HG03175 (cell line): ENCODE results near the gene ARMC12.
"Not testable (repeated sequence)": the region's sequence is repeated elsewhere in the genome, so short reads cannot be mapped to it uniquely, and the experiment has no call there.

ENCODE experiments used
- ATAC-seq: cut with Tn5 transposase; IDR thresholded peaks from one replicate; pipeline ENCODE4 v1.9.1; 2021; ENCODE audit warnings: mild to moderate bottlenecking, moderate library complexity; ENCODE audit not compliant: unreplicated experiment

Gene ARMC12, protein sequence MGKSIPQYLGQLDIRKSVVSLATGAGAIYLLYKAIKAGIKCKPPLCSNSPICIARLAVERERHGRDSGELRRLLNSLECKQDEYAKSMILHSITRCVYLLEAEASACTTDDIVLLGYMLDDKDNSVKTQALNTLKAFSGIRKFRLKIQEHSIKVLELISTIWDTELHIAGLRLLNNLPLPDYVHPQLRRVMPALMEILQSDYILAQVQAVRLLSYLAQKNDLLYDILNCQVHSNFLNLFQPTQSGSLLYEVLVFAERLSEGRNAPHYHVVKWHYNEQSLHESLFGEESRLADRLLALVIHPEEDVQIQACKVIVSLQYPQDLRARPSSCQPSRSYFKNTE

DNA sequence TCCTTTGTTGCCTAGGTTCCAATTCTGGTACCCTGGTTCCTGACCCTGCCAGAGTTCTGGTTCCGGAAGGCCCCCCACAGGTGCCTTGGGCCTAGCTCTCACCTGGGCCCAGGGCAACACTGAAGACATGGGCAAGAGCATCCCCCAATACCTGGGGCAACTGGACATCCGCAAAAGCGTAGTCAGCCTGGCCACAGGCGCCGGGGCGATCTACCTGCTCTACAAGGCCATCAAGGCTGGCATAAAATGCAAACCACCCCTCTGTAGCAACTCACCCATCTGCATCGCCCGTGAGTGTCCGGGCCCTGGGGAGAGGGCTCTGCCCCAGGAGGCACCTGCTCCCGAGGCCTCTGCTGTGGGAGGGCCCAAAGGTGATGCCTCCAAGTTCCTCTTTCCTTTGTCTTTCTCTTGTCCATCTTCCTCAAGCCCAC is at the start of gene ARMC12:
Gene ARMC12 (plus strand): TSS at position 51 of the 431 bp plus-strand sequence. CDS start 77 bp downstream, at position 128.
- no peak for ATAC-seq

DNA sequence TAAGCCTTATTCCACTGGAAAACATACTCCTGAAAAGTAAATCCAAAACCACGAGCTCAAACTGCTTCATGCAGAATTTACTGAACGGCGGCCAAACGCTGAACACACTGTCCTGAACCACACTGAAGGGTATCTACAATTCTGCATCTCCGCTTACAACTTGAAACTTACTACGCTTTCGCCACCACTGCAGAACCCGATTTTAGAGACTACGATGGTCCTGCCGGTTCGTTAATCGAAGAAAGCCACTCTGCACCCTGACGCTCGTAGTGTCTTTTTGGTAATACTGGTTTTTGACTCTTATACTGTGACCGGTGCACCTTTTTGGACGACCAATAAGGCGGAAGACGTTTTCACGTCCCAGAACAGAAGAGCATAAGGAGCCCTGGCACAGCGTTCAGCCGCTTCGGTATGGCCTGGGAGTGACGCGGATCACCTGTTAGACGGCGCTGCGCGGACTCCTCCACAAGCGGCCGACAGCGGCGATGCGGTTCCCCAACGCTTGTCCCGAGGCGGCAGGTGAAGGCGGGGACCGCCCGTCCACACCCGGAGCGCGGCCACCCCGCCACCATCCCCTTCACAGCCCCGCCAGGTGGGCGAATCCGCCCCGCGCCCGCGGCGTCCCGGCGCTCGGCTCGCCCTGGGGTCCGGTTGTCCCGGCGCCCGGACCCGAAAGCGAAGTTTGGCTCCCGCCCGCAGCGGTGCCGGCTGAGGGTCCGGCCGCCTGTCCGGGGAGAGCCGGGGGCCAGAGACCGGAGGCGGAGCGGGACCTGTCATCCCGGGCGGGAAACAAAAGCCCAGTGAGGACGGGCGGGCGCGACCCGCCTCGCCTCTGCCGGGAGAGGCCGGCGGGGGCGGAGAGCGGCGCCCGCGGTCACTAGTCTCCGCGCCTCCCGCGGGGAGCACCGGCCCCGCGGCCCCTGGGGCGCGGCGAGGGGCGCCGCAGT is 48.9 kb upstream of the ARMC12 start:
- peak; percentile 41 for ATAC-seq

DNA sequence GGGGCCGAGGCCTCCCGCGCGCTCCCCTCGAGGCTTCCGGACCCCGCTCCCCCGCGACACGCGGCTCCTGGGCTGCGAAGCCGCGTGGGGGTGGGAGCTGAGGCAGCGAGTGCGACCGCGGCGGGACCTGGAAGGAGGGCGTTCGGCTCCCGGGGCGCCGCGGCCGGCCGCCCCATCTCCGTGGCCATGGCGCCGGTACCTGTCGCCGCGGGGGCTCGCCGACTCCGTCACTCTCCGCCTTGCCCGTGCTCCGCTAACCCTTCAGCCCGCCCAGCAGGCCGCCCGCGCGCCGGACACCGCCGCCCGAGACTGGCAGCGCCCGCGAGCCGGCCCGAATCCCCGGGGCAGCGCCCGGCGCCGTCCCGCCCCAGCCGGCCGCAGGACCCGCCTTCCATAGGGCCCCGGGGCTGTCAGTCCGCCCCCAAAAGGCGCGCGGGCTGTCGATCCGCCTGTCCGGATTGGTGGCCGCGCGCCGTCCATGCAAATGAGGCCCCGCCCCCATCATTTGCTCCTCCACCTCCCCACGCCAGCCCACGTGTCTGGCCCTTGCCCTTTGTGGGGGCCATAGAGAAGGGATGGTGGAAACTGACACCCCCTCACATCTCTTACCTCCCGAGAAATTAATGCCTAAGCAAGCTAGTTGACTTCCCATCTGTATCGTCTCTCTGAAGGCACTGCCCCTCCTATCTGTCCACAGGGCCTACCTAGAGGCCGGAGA is 48.1 kb upstream of the ARMC12 start, which contains the start of gene FKBP5:
Gene FKBP5 (minus strand): TSS at position 311 of the 718 bp plus-strand sequence. CDS start 46,091 bp downstream, outside the sequence.
- peak; percentile 87 for ATAC-seq

DNA sequence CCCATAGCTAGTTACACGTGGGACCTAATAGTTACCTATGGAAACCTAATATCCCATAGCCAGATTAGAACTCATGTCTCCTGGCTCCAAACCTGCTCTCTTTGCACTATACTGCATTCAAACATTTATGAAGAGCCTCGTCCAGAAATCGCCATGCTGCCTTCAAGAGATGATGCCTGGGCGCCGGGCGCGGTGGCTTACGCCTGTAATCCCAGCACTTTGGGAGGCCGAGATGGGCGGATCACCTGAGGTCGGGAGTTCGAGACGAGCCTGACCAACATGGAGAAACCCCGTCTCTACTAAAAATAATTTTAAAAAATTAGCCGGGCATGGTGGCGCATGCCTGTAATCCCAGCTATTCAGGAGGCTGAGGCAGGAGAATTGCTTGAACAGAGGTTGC is 46.8 kb upstream of the ARMC12 start:
- not testable (repeated sequence) for ATAC-seq

DNA sequence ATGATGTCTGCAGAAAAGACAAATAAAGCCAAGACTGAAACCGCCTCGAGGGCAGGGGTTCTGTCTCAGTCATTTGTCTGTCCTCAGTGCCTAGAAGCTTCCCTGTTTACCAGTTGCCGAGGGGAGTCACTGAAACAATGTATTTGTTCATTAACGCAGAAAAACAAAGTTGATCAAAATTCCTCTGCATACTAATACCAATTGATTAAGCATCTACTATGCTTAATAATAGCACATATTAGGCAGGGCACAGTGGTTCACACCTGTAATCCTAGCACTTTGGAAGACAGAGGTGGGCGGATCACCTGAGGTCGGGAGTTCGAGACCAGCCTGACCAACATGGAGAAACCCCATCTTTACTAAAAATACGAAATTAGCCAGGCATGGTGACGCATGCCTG is 46.3 kb upstream of the ARMC12 start:
- no peak for ATAC-seq

DNA sequence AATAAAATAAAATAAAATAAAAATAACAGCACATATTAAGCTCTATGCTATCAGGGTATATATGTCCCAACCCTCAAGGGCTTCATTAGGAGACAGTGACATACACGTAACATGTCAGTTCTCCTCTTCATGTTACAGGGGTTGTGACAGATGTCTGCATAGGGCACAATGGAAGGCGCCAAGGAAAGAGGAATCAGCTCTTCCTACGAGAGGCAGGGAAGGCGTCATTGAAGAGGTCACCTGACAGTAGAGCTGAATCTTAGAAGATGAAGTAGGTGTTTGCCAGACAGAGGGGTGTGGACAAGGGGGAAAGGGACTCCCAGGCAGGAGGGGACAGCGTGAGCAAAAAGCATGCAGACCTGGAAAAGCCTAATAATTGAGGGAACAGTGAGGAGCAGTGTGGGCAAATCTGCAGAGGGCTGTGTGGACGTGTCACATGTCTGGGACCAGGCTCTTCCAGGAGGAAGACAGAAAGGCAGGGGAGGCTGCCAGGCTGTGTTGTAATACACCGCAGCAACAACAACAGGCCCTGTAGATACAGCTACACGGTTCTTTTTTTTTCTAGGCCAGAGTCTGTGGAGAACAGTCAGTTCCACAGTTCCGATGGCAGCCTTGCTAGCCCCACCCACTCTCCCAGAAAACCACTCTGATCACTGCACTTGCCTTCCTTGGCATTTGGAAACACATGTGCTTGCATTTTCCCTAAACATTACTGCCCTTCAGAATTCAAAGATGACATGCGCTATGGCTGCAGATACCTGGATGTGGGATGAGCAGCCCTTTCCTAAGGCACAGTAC is 45.6 kb upstream of the ARMC12 start:
- no peak for ATAC-seq

DNA sequence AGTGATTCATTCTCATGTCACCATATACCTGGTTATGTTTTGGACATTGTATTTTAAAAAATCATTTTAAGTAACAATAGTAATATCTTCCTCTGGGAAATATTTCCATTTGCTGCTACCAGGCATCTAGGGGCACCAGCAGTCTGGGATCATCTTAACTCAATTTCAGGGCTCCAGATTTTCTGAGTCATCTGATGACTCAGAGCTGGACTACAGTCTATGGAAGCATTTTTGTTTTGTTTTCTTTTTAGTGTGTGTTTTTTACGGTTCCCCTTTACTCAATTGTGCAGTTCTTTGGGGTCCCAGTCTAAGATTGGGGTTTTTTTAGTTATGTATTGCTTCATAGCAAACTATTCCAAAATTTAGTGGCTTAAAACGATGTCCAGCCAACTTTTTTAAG is 42.4 kb upstream of the ARMC12 start:
- ATAC-seq, result no peak

DNA sequence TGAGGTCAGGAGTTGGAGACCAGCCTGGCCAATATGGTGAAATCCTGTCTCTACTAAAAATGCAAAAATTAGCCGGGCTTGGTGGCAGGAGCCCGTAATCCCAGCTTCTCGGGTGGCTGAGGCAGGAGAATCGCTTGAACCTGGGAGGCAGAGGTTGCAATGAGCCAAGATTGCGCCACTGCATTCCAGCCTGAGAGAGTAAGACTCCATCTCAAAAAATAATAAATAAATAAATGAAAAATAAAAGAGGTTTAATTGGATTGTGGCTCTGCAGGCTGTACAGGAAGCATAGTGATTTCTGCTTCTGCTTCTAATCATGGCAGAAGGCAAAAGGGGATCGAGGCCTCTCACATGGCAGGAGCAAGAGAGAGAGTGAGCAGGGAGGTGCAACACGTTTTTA is 38.4 kb upstream of the ARMC12 start:
- ATAC-seq, result not testable (repeated sequence)

DNA sequence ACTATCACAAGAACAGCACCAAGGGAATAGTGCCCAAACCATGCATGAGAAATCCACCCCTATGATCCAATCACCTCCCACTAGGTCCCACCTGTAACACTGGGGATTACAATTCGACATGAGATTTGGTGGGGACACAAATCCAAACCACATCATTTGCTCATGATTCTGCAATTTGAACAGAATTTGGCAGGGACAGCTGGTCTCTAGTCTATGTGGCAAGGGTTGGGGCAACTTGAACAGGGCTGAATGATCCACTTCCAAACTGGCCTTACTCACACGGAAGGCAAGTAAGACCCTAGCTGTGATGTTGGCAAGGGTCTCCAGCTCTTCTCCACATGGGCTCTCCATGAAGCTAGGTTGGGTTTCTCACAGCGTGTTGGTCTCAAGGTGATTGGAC is 38.0 kb upstream of the ARMC12 start:
- ATAC-seq, result no peak

DNA sequence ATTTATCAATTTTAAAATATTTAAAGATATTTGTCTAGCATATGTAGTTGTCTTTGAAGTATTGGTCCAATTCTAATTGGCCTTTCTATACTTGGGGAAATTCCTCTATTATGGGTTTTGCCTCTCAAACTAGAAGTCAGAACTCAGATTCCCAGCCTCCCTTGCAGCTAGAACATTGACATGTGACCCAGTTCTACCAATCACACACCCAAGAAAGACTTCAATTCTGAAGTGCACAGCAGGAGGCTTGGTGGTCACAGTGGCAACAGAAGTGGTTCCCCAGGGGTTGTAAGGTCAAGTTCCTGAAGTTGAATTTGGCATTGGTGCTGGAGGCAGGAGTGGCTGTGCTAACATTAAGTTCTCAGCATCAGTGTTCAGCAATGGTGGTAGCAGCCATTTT is 33.3 kb upstream of the ARMC12 start:
- ATAC-seq, result no peak

DNA sequence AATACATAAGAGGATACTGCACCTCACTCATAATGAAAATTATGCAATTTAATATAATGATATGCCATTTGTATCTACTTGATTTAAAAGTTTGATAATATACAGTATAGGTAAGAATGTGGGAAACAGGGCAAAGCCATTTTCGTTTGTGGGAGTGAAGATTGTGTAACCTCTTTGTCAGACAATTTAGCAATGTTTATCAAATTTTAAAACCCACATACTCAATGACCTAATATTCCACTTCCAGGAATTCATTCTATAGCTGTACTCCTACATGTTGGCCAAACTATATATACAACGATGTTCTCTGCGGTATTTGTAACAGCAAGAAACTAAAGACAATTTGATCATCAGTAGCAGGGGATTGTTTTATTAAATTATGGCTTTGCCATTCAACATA is 30.4 kb upstream of the ARMC12 start:
- ATAC-seq, result no peak

DNA sequence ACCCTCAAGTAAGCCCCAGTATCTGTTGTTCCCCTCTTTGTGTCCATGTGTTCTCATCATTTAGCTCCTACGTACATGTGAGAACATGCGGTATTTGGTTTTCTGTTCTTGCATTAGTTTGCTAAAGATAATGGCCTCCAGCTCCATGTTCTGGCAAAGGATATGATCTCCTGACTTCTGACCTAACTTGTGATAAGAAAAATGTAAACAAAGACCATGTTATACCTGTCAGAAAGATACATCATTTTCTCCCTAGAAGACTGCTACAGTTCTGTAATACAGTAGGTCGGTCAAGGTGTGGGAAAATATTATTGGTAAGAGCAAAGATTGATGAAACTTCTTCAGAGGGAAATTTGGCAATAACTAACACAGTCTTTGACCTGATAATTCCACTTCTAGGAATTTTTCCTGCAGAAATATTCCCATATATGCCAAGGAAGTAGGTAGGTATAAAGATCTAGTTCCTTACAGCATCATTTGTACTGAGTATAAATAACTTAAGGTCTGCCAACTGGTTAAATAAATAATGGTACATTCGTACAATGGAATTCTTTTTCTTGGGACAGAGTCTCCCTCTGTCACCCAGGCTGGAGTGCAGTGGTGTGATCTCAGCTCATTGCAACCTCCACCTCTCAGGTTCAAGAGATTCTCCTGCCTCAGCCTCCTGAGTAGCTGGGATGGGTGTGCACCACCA is 29.0 kb upstream of the ARMC12 start:
- no peak for ATAC-seq

DNA sequence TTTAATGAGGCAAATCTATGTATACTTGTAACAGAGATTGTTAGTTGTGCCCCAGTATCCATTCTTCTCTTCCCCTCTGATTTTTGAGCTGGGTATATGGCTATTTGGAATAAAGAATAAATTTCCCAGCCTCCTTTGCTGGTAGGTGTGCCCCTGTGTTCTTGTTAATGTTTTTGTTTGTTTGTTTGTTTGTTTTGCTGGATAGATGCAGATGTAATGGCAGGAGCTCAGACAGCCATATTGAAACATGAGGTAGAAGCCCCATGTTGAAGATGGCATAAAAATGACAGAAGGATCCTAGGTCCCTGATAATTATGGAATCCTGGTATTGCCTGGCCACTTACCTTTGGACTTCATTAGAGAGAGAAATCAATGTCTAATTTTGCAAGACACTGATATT is 28.2 kb upstream of the ARMC12 start:
- no peak for ATAC-seq

DNA sequence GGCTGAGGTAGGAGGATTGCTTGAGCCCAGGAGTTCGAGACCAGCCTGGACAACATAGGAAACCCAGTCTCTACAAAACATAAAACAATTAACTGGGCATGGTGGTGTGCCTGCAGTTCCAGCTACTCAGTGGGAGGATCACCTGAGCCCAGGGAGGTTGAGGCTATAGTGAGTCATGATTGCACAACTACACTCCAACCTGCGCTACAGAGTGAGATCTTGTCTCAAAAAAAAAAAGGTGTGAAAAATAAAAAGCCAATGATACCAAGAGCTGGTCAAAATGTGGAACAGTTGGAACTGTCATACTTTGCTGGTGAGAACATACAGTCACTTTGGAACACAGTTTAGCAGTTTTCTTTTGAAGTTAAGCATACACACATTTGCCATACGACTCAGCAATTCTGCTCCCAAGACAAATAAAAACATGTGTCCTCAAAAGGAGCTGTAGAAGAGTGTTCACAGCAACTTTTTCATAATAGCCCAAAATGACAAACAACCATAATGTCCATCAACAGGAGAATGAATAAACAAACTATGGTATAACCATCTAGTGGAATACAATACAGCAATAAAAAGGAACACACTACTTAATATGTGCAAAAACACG is 26.5 kb upstream of the ARMC12 start:
- ATAC-seq, result no peak

DNA sequence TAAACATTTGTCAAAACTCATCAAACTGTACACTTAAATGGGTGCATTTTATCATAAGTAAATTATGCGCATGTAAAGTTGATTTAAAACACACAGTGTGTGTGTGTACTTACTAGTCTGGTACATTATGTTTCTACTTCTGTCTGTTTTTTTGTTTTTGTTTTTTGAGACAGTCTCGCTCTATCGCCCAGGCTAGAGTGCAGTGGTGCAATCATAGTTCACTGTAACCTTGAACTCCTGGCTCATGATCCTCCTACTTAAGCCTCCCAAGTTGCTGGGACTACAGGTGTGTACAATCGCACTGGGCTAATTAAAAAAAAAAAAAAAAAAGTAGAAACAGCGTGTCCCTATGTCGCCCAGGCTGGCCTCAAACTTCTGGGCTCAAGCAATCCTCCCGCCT is 25.1 kb upstream of the ARMC12 start:
- ATAC-seq, result no peak

DNA sequence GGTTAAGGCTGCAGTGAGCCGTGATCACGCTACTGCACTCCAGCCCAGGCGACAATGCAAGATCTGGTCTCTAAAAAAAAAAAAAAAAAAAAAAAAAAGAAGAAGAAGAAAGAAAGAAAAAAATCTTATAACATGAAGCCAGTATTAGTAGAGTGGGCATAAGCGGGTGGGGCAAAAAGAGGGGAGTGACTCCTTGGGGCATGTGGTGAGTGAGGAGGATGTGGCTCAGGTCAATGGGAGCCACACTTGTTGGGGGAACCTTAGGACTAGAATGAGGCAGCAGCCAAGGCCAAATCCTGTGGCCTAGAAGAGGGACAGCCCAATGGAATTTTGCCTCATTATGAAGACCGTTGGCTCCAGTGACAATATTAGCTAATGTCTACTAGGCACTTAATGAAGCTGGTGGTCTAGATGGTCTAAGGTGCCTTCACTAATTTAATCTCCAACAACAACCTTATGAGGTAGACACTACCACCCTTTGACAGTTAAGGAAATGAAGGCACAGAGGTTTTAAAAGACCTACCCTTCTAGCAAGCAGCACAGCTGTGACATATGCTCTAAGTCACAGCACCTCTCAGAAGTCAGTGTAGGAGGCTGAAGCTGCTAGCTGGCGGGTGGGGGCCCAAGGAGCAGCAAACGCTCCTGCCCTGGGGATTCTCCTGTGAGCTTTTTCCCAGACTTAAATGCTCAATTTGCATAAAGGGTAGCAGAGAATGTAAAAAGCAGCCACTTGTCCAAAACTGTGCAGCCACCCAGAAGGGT is 23.6 kb upstream of the ARMC12 start:
- no peak for ATAC-seq

DNA sequence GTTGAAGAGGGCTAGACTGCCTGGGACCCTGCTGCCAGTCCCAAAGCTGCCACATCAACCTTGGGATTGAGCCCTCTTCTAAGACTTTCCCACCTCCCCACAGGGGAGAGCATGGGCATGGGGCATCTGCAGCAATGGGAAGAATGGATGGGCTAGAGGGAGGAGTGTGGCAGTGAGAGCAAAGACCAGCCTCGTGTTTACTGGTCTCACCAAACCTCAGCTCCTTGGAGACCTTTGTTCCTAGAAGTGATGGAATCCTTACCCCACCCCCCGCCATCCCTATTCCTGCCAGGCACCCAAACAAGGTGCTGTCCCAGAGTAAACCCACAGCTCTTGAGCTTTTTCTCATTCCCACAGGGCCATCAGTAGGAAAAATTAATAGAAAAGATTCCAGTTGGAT is 20.0 kb upstream of the ARMC12 start:
- no peak for ATAC-seq
